HG02981 (cell line): ENCODE results near the gene CHN2.

Experiments used
- ATAC-seq: cut with Tn5 transposase; IDR thresholded peaks from one replicate; pipeline ENCODE4 v1.9.1; 2021; ENCODE audit warnings: mild to moderate bottlenecking, moderate library complexity; ENCODE audit not compliant: unreplicated experiment

Gene CHN2

DNA sequence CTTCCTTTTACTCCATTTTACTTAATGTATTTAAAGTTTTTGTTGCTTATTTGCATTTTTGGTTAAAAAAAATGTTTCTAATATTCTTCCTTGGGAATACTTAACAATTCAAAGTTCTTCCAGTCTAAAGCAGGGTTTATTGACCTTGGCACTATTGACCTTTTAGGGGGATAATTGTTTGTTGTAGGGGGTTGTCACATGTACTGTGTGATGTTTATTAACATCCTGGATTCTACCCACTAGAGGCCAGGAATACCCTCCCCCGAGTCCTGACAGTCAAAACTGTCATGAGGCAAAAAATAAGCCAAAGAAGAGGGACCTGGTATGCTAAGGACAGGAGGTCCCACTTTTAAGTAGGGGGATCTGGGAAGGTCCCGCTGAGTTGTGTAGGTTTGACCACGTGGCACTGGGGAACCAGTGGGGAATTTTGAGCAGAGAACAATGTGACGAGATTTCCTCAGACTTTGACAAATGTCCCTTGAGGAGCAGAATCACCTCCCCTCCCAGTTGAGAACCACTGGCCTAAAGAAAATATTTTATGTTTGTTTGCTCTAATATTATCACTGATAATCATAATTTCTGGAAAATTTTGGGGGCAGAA lies 190.7 kb downstream of the CHN2 start:
- no peak for ATAC-seq

DNA sequence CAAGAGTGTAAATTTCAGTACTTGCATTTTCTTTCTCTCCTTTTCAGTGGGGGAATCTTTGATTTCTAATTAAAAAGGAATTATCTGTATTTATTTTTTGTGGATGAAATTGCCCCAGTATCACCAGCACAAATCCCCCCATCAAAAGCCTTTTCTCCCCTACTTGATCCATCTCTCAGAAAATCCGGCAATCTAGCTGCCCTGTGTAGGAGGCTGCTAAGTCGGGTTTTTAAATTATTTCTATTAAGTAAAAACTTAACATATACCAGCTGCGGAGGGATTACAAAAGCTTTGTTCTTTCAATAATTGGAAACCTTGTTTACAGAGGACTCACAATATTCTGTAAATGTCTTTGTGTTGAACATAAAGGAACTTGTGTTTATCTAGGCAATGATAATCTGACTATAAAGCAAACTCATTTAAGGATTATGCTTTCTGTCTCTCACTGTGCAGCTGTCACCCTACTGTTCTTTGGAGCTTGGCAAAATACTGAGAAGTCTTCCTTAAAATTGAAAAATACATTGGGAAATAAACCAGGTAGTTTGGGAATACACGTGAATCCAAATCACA lies 191.7 kb downstream of the CHN2 start:
- ATAC-seq: no peak

DNA sequence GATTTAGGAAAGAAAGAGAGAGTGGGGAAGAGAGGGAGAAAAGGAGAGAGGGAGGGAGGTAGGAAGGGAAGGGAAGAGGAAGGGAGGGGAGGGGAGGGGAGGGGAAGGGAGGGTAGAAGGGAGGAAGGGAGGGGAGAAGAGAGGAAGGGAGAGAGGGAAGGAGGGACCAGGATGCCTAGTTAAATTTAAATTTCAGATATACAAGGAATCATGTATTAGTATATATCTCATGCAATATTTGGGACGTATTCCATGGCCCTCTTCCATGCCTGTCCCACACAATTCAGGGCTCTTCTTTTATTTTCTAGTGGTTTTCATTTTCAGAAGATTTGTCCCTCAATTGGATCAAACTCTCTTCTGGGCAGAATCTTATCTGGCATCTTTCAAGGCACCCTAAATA lies 196.7 kb downstream of the CHN2 start:
- ATAC-seq: no peak

DNA sequence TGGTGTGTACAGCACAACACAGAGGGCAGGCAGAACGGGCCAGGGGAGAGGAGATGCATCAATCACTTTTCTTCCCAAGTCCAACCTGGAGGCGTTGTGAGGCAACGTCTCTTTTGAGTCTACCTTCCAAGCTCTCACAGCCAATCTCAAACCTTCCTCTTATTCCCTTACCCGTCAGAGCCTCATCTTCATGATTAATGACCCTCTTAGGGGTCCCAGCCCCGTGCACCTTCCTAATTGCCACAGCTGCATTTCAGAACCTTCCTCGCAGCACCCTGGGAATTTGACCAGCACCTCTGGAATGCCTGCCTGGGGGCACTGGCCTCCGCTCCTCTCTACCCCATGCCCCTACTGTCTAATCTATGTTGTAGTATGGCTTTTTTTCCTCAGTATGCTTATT lies 199.7 kb downstream of the CHN2 start:
- no peak for ATAC-seq

DNA sequence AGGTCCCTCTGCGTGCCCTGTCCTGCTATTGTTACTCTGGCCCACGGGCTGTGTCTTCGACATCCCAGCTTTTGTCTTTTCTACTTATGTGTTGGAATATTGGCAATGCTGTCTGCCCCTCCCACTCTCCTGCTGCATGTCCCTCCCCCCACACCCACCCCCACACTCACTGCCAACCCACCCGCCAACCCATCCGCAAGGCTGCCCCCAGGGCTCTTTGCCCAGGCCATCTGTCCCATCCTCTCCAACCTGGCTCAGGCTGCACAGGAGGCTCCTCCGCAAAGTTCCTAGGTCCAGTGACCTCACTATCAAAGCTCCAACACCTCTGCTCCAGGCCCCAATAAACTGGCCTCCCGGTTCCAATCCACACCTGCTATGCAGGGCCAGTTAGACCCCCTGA lies 202.0 kb downstream of the CHN2 start:
- ATAC-seq: no peak

DNA sequence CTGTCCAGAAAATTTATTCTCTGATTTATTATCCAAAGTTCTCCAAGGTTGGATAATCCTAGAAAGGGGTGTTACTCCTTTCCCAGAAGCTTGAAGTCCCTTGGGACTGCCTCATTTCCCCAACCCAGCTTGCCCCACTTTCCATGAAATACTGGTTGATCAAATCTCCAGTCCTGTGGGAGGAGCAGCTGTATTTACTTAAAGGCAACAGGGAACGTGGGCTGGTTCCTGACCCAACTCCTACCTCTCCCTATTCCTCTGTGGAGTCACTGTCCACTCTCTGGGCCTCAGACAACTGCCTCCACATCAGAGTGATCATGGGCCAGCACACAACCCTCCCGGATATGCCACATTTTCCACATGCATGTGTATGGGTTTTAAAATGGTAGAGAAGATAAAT lies 202.8 kb downstream of the CHN2 start:
- no peak for ATAC-seq

DNA sequence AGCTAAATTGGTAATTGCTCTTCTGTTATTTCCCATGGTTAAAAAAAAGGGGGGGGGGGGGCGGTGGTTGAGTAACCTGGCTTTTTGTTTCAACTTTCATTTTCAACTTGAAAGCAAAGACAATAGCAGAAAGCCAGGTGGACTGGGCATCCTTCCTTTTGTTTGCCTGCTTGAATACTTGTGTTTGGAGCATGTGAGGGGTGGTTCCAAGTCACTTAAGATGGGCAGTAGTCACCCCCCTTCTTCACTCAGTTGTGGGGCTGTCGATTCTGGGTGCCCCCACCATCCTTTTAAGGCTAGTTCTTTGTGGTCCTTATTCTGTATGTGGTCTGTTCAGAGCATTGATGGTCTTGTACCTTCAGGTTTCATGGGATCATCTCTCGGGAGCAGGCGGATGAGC lies 203.4 kb downstream of the CHN2 start:
- no peak for ATAC-seq

DNA sequence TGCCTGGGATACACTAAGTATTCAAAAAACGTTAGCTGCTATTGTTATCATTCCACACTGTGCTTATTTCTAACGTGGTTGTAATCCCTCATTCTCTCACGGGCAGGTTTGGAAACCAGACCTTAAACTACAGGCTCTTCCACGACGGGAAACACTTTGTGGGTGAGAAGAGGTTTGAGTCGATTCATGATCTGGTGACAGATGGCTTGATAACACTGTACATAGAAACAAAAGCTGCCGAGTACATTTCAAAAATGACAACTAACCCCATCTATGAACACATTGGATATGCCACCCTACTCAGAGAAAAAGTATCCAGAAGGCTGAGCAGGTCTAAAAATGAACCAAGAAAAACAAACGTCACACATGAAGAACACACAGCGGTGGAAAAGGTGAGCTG lies 205.9 kb downstream of the CHN2 start:
- ATAC-seq: no peak

DNA sequence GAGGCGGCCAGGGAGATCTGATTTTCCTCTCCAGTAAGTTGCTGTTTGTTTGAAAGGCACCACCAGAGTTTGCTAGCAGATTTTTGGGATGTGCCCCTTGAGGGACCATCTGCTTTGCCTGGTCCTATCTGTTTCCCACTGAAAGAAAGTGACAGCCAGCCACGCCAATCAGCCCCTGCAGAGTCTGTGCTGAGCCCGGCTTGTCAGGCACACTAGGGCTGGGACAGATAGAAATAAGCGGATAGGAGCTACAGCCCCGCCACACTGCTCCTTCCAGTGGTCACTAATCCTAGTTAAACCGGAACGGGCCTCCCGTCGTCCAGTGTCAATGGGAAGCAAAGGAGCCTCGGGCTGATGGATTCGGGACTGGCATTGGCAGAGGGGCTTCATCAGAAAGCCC lies 207.2 kb downstream of the CHN2 start:
- ATAC-seq: no peak

DNA sequence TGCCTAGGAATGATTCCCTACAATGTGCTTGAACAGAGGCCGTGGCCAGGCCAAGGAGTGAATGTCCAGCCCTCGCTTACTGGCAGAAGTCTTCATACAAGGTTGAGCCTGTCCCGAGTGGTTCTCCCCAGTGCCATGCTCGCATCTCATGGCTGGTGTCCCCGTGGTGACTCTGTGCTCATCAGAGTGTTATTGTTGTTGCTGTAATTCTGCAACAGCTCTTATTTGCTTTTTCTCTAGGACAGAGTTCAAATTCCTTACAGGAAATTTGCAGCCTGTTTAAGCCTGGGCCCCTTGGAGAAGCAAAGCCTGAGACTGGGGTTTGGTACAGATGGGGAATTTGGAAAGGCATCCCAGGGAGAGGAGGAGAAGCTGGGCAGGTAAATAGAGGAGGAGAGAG lies 211.3 kb downstream of the CHN2 start:
- no peak for ATAC-seq

DNA sequence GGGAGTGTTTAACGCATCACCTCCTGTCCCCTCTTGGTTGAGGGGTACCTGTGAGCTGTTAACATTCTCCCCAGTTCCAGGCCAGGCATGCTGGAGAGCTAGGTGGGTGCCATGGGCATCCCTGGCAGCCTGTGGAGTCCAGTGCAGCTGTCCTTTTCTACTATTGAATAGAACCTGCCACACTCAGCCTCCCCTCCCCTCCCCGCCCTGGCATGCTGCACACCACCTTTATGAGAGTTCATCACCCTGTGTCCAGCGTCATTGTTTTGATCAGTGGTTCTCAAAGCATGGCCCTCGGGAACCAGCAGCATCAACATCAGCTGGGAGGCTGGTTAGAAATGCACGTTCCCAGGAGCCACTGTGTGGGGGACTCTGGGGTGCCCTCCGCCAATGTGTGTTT lies 211.8 kb downstream of the CHN2 start:
- ATAC-seq: no peak

DNA sequence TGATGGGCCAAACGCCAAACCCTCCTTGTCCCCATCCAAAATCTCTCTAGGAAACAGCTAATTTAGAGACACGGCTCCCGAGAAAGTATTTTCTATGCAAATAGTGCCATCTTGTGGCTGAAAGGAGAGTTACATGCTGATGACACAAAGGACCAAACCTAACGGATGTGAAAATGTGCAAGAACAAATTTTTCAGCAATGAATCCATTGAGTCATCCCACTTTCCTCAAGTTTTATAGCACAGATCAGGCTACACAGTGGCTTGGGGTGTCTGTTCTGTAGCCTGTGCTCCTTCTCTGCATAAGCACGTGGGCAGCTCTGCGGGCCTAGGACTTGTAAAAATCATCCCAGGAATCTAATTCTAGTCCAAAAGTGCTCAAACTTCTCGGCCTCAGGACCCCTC lies 214.3 kb downstream of the CHN2 start:
- no peak for ATAC-seq

DNA sequence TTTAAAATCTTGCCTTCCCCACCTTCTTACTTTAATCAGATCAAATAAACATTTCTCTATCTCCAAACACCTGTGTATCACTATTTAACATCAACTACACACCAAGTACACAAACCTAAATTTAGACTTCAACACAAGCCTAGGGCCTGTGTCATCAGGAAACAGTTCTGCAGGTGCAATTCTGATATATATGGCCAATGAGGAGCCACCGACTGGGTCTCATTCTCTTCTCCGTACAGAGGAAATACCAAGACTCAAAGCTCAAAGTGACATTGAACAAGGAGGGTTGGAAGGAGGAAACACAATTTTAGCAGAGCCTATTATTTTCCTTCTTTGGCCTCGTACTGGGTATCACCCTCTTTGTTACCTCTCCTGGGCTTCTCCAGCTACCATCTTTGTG lies 216.4 kb downstream of the CHN2 start:
- no peak for ATAC-seq

DNA sequence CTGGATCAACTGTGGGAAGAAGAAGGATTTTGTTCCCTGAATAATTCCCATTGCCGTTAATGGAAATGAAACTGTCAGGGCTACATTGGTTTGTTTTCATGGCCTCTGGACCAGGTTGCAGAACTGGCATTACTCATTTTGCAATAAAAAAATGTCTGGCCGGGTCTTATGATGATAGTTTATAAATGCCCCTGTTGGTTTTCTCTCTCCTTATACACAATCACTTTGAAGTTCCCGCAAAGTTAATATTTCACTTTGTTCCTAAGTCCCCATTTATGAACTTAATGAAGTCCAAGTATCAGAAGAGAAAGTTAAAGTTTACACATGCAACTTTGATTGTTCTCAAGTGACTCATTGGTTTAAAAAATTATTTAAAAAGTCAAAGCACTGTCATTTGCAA lies 218.3 kb downstream of the CHN2 start:
- ATAC-seq: no peak

DNA sequence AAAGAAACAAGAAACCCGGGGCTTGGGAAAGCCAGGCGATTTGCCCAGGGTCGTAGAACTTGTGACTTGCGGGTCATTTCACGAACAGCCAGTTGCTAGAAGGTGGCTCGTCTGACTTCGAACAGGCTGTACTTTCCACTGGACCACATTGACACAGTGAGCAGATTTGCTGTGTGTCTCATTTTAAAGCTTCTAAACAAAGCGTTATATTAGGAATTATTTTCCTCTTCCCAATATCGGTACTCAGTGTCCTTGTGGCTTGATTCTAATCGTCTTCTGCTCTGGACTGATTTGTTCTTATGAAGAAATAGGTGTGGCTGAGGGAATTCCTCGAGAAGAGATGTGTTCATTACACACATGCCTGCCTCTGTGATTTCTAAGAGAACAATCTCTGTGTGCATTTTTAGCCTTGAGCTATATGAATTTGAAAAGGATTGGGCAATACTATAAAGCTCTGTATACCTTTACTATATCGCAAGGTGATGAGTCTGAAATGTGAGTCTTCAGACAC lies 219.1 kb downstream of the CHN2 start:
- ATAC-seq: no peak

DNA sequence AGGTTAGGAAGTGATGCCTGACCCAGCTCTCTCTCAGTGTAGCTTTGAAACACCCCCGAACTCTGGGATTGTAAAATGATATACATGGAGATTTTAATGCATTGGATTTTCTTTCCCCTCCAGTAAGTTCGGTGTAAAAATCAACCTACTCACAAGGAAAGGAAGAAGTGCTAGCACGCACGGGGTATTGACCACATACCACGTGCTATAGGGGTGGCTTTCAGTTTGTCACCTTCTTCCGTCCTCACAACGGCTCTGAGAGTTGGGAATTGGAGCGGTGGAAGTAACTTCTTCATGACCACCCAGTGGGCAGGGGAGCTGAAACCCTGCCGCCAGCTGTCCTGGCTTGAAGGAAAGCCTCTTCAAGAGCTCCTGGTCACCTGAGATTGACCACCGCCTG lies 219.6 kb downstream of the CHN2 start:
- no peak for ATAC-seq

DNA sequence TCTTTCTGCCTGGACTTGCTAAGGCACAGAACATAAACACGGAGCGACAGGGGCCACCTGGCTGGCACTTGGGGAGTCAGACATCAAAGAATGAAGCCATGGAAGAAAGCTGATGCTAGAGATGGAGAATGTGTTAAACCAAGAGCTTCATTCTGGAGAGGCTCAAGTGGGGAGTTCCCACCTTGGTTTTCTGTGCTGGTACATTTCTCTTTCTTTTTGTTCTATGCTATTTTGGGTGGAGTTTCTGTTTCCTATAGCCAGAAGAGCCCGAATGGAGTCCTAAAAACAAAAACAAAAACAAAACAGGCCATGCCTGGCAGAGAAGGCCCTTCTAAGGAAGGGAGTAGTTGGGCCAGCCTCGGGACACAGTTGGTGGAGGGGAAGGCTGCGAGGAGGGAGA lies 220.6 kb downstream of the CHN2 start:
- no peak for ATAC-seq

DNA sequence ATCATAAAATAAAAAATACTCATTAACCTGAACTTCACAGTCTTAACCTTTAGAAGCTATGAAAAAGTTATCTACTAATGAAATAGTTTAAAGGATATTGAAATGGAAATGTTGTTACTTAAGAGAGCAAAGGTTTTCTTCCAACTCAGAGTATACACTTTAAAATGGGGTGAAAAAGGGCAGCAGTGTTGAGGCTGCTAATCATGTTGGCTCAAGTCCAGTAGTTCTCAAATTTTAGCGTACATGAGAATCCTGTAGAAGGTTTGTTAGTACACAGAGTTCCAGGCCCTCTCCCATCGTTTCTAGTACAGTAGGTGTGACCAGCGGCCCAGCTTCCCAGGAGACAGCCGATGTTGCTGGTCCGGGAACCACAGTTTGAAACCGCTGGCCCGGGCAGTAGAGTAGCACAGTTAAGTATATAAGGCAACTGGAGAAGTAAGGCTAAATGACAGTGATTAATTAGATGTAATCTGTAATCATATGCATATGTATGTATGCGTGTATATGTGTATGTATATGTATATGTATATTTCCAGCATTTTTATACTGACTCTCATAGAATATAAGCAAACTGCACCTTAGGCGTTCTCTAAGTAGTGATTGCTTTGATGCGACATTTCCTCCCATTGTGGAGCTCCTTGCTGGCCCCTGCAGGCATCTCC lies 221.8 kb downstream of the CHN2 start:
- ATAC-seq: no peak

DNA sequence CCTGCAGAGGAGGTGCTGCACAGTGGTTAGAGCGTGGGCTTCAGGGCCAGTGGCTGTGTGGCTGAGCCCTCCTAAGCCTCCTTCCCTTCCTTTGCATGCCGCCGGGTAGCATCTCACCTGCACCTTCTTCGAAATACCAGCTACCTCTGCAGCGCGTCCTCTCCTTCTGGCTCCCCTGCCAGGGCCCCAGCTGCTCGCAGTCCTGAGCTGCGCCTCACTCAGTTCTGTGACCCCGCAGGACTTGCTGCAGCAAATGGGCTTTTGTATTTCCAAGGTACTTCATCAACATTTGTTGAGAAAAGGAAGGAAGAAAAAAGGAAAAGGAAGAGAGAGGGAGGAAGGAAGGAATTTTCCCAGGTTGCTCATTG lies 222.3 kb downstream of the CHN2 start:
- ATAC-seq: no peak

DNA sequence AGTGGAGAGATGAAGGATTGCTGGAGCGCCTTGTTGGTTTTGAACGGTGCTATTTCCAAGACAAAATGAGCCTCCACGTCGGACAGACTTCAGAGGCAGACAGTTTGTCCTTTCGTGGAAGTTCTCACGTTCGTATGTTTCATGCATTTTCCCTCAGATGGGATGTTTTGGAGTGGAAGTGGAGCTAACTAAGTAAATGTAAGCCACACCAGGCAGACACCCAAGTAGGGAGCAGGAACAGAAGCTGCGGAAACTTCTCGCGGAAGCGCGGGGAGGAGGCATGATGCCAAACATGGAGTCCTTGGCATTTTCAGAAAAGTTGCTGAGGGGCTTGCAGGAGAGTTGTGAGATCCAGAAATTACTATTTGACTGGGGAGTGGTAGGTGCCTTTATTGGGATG lies 223.5 kb downstream of the CHN2 start:
- no peak for ATAC-seq

DNA sequence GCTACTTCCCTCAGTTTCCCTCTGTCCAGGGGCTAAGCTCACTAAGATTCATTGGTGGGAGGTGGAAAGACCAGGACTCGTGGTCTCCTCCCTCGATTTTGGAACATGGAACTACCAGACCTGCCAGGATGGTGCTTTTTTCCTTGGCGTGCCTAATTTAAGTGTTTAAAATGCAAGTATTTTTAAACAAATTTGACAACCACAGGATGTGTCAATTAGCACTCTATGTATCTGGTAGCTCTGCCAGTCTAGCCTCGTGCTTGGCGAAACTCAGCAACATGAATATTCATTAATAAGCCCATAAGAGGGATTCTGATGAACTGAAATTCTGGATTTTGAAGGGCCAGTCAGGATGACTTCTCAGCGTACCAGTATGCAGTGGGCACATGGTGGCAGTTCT lies 224.1 kb downstream of the CHN2 start:
- ATAC-seq: no peak

DNA sequence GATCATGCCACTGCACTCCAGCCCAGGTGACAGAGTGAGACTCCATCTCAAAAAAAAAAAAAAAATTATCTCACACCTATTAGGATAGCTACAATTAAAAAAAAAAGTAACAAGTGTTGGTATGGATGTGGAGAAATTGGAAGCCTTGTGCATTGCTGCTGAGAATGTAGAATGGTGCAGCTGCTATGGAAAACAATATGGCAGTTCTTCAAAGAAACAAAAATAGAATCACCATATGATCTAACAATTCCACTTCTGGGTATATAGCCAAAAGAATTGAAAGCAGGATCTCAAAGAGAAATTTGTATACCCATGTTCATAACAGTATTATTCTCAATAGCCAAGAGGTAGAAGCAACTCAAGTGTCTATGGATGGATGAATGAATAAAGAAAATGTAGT lies 225.4 kb downstream of the CHN2 start:
- no peak for ATAC-seq
